SJCRH30 (cell line): ENCODE data around the gene CILP. TPM values are rescaled to one million over a fixed set of nuclear protein-coding genes. Genes with fewer than 3 reads are reported as not detected.
"Not testable (repeated sequence)": the region's sequence is repeated elsewhere in the genome, so short reads cannot be mapped to it uniquely, and the experiment has no call there.

Experiments
- DNase-seq, 2 experiments: peaks; one replicate each; pipeline ENCODE4 v3.0.0-alpha.2; 2015 to 2020
- H3K27ac ChIP-seq: fragments of 250-450 bp; sonication (Bioruptor Pico); 2 replicates; pipeline ENCODE4 v1.5.1; 2020; ENCODE audit warnings: mild to moderate bottlenecking, moderate library complexity
- H3K27me3 ChIP-seq: fragments of 250-450 bp; sonication (Bioruptor Pico); 2 replicates; pipeline ENCODE4 v1.5.1; 2020; ENCODE audit warnings: mild to moderate bottlenecking, moderate library complexity
- H3K36me3 ChIP-seq: fragments of 250-450 bp; sonication (Bioruptor Pico); 2 replicates; pipeline ENCODE4 v1.5.1; 2020; ENCODE audit warnings: mild to moderate bottlenecking, moderate library complexity
- H3K4me1 ChIP-seq: fragments of 250-450 bp; sonication (Bioruptor Pico); 2 replicates; pipeline ENCODE4 v1.5.1; 2020; ENCODE audit warnings: mild to moderate bottlenecking, moderate library complexity
- H3K4me3 ChIP-seq: fragments of 250-450 bp; sonication (Bioruptor Pico); 2 replicates; pipeline ENCODE4 v1.5.1; 2020; ENCODE audit warnings: mild to moderate bottlenecking, moderate library complexity
- H3K9me3 ChIP-seq: fragments of 250-450 bp; sonication (Bioruptor Pico); replicated peaks from 2 replicates; pipeline ENCODE4 v1.5.1; 2020; ENCODE audit warnings: mild to moderate bottlenecking, moderate library complexity
- total RNA-seq: library from RNA; depleted of rRNA; stranded (reverse); fragments of >200 nt; shearing (Covaris generic); gene quantifications from 2 replicates; pipeline ENCODE4 v1.2.3, GENCODE V29; 2014

The CILP gene
- total RNA-seq, 1 experiment from 2014 or later = not detected

DNA sequence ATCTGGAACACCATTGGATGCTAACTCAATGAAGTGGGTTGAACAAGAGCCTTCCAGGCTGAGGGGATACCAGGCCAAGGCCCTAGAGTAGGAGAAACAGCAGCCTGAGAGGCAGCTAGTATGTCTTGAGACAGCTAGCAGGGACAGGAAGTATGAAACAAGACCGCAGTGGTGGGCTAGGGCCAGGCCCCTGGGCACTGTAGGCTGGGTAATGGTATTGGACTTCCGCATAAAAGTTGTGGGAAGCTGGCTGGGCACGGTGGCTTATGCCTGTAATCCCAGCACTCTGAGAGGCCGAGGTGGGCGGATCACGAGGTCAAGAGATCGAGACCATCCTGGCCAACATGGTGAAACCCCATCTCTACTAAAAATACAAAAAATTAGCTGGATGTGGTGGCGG is 25.2 kb upstream of the CILP start:
- H3K4me1 ChIP-seq, DNase-seq, H3K9me3 ChIP-seq, H3K4me3 ChIP-seq, H3K27ac ChIP-seq, H3K36me3 ChIP-seq, H3K27me3 ChIP-seq: not testable (repeated sequence)

DNA sequence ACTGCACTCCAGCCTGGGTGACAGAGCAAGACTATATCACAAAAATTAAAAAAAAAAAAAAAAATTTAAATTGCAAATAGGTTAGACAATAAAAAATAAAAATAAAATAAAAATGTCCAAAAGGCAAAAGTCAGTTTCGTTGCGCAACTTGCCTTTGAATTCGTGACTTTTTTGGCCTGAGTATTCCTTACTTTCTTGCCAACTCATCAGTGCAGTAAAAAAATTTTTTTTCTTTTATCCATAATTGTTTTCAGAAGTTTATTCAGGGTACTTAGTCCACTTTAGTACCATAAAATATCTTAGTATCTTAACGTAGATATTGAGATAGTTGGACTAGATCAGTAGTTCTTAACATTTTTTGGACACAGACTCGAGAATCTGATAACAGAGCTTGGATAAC is 22.4 kb upstream of the CILP start:
- H3K27me3 ChIP-seq = no peaks in the 10 kb centered on the region
- no peak overlapping the region for H3K4me3 ChIP-seq
- H3K36me3 ChIP-seq = no peaks in the 10 kb centered on the region
- no peaks in the 10 kb centered on the region for H3K9me3 ChIP-seq
- no peak for DNase-seq
- H3K27ac ChIP-seq = no peak overlapping the region
- no peaks in the 10 kb centered on the region for H3K4me1 ChIP-seq

DNA sequence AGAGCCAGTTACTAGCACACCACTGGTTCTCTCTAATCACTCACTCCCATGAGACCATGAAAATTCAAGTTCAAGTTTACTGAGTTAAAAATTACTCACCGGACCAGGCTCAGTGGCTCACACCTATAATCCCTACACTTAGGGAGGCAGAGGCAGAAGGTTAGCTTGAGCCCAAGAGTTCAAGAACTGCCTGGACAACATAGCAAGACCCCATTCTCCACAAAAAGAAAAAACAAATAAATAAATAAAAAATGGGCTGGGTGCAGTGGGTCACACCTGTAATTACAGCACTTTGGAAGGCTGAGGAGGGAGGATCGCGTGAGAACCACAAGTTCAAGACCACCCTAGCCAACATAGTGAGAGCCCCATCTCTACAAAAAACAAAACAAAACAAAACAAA is 21.2 kb upstream of the CILP start:
- Histone ChIP-seq H3K27ac (no peak overlapping the region), H3K4me3 (no peak overlapping the region), H3K36me3 (no peaks in the 10 kb centered on the region), H3K9me3 (no peaks in the 10 kb centered on the region), H3K4me1 (no peaks in the 10 kb centered on the region), H3K27me3 (no peaks in the 10 kb centered on the region)
- no peak for DNase-seq

DNA sequence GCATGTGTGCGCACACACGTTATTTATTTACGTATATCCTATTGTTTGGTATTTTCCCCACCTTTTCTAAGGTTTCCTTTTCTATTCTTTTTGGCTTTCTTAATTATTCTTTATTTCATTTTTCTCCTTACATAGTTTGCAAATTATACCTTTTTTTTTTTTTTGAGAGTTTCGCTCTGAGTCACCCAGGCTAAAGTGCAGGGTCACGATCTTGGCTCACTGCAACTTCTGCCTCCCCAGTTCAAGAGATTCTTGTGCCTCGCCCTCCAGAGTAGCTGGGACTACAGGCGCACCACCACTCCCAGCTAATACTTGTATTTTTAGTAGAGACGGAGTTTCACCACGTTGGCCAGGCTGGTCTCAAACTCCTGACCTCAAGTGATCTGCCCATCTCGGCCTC is 20.0 kb upstream of the CILP start:
- no peaks in the 10 kb centered on the region for H3K9me3 ChIP-seq
- H3K27ac ChIP-seq = no peak overlapping the region
- H3K4me3 ChIP-seq = no peak overlapping the region
- no peaks in the 10 kb centered on the region for H3K36me3 ChIP-seq
- no peak for DNase-seq
- H3K27me3 ChIP-seq = no peaks in the 10 kb centered on the region
- H3K4me1 ChIP-seq = no peaks in the 10 kb centered on the region

DNA sequence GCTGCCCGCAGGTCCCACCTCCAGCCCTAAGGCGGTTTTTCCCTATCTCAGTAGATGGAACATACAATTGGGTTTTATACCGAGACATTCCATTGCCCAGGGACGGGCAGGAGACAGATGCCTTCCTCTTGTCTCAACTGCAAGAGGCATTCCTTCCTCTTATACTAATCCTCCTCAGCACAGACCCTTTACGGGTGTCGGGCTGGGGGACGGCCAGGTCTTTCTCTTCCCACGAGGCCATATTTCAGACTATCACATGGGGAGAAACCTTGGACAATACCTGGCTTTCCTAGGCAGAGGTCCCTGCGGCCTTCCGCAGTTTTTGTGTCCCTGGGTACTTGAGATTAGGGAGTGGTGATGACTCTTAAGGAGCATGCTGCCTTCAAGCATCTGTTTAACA is 15.6 kb upstream of the CILP start:
- H3K27me3 ChIP-seq, DNase-seq, H3K36me3 ChIP-seq, H3K4me1 ChIP-seq, H3K4me3 ChIP-seq, H3K27ac ChIP-seq, H3K9me3 ChIP-seq: not testable (repeated sequence)

DNA sequence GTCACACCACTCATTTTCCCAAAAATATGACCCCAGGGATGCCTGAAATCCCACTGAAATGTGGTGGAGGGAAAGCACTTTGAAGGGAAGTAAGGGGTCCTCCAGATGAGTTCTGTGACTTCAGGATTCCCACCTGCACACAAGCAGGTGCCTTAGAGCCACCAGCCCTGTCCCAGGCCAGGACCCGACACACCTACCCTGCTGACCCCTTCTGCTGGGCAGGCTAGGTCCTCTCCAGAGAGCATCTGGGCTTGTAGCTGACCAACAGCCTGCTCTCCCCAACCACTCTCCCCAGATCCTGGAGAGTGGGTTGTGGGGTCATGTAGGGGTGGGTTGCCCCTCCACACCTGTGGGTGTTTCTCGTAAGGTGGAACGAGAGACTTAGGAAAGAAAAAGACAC is 14.9 kb upstream of the CILP start:
- no peaks in the 10 kb centered on the region for H3K9me3 ChIP-seq
- H3K36me3 ChIP-seq = no peaks in the 10 kb centered on the region
- H3K27me3 ChIP-seq = no peaks in the 10 kb centered on the region
- no peak overlapping the region for H3K27ac ChIP-seq
- DNase-seq = no peak
- H3K4me1 ChIP-seq = peaks cover 7% of the 10 kb centered on the region
- no peak overlapping the region for H3K4me3 ChIP-seq

DNA sequence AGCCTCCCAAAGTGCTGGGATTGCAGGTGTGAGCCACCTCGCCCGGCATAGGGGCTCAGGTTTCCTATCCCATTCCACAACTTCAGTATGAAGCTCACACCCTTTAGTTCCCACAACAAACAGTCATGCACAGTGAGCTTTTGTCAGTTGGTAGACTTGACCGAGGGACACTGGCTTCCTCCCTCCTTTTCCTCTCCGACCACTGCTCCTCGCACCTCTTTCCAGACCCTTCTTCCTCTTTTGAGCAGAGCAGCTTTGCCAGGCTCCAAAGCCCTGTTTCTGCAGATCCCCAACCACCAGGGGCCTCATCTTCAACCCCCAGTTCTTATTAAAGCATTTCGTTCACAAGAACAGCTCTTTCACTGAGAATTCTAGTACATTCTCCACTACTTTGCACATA is 12.7 kb upstream of the CILP start:
- Histone ChIP-seq H3K36me3 (no peaks in the 10 kb centered on the region), H3K4me1 (peaks cover 7% of the 10 kb centered on the region), H3K27ac (no peak overlapping the region), H3K9me3 (no peaks in the 10 kb centered on the region), H3K4me3 (no peak overlapping the region), H3K27me3 (no peaks in the 10 kb centered on the region)
- DNase-seq = no peak

DNA sequence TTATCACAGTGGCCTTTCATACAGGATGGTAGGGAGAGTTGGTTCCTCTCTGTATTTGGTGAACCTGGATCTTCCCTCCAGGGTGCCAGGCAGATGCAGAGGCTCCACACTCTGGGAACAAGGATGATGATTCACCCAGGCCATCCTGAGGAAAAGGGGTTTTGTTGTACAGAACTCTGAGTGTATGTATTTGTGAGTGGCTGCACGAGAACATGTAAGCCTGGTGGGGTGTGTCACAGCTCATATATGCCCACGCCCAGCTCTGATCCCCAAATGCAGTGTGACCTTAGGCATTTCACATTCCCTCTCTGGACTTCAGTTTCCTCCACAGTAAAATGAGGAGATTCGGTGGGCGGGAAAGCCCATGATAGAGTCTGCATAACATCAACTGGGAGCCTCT is 11.6 kb upstream of the CILP start:
- Histone ChIP-seq H3K27ac (no peak overlapping the region), H3K4me3 (no peak overlapping the region), H3K4me1 (peaks cover 7% of the 10 kb centered on the region), H3K27me3 (no peaks in the 10 kb centered on the region), H3K9me3 (no peaks in the 10 kb centered on the region), H3K36me3 (no peaks in the 10 kb centered on the region)
- no peak for DNase-seq

DNA sequence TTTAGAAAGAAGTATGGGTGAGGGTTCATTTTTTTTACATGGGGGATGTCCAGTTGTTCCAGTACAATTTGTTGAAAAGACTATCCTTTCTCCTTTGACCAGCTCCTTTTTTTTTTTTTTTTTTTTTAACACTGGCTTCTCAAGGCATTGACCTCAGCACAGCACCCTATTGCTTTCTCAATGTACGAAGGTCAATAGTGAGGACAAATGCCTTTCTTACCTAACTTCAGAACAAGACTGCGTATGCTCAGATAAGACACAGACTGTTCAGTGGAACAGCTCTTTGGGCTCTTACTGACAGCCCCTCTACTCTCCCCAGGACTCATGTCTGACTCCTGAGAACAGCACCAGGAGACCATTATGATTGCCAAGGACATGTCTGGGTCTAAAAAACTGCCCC is 10.4 kb upstream of the CILP start:
- H3K27me3 ChIP-seq = no peaks in the 10 kb centered on the region
- no peak overlapping the region for H3K4me3 ChIP-seq
- H3K9me3 ChIP-seq = no peaks in the 10 kb centered on the region
- H3K27ac ChIP-seq = no peak overlapping the region
- DNase-seq = no peak
- no peaks in the 10 kb centered on the region for H3K36me3 ChIP-seq
- H3K4me1 ChIP-seq = peaks cover 7% of the 10 kb centered on the region

DNA sequence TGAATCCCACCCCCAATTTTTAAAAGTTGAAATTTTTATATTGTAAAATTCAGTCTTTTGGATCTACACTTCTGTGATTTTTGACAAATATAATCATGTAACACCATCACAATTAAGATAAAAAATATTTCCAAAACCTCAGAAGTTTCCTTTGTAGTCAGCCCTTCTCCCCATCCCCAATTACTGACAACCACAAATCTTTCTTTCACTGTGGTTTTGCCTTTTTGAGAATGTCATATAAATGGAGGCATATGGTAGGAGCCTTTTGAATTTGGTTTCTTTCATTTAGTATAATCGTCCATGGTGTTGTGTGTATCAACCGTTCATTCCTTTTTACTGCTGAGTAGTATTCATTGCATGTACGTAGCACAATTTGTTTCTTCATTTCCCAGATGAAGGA is 7.9 kb upstream of the CILP start:
- Histone ChIP-seq H3K4me1 (no peaks in the 10 kb centered on the region), H3K9me3 (no peaks in the 10 kb centered on the region), H3K27me3 (no peaks in the 10 kb centered on the region), H3K4me3 (no peak overlapping the region), H3K36me3 (no peaks in the 10 kb centered on the region), H3K27ac (no peak overlapping the region)
- no peak for DNase-seq

DNA sequence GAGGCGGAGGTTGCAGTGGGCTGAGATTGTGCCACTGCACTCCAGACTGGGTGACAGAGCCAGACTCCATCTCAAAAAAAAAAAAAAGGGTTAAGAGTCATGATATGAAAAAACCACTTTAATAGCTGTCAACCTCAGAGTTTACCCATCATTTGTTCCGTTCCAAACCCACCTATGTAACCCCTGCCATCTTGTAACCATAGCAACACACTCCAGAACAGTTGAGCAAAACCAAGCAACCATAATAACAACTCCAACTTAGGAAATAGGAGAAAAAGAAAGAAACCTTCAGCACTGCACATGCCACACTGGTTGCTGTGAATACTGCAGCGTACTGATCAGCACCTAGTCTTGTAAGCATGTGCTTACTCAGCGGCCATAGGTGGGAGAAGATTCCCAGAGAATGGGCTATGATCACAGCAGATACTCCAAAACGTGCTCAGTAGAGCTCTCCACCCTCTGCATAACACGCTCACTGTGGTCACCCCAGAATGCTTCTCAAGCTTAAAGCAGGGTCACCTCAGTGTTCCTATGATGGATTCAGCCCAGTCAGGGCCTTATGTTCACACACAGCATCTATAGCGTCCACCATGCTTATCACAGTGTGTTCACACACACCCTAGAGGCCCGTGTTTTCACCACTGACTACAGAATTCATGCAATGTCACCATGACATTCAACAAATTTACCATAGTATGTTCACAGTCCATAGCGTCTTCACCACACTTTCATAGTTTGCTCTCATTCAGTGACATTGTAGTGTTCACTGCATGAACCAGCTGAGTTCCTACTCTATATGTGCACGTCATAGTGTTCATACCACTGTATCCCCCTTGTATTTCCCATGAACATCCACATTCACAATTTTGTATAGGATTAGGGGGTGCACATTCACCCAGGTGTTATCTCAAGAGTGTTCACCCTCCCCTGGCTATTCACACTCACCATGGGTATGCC is 6.5 kb upstream of the CILP start:
- Histone ChIP-seq H3K27ac (no peak overlapping the region), H3K9me3 (no peaks in the 10 kb centered on the region), H3K4me3 (no peak overlapping the region), H3K36me3 (no peaks in the 10 kb centered on the region), H3K27me3 (no peaks in the 10 kb centered on the region), H3K4me1 (no peaks in the 10 kb centered on the region)
- no peak for DNase-seq

DNA sequence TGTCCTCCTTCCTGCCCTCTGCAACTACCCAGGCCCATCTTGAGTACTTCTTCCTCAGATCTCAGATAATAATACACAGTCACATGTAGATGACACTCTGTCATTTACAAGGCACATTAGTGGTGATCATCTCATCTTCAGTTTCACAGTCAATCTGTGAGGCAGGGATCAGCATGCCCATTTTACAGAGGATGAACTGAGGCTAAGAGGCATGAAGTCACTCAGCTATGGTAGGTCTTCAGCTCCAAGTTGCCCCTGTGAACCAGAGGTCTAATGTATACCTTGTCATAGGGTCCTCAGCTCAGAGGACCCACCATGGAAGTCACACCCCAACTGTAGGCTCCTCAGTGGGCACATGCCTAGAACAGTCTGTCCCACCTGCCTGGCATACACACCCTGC is 4.2 kb upstream of the CILP start:
- Histone ChIP-seq H3K4me1 (peaks cover 10% of the 10 kb centered on the region; the same call in 1 of the 2 replicates), H3K4me3 (no peak overlapping the region), H3K9me3 (no peaks in the 10 kb centered on the region), H3K36me3 (no peaks in the 10 kb centered on the region), H3K27ac (no peak overlapping the region), H3K27me3 (no peaks in the 10 kb centered on the region)
- no peak for DNase-seq

DNA sequence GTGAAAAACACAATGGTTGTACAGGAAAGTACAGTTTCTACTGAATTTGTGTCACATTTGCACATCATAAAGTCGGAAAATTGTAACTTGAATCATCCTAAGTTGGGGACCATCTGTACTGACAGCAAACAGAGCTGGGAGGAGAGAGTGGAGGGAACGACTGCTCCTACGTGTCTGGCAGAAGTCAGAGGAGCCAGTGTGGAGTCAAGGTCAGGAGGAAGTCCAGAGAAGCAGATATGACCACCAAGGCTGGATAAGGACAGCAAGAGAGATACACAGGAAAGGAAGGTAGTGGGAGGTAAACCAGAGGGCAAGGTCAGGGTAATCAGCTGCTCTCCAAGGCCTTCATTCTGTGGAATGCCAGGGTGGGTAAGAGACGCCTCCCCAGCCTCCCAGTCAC is 2.7 kb upstream of the CILP start:
- Histone ChIP-seq H3K4me1 (peaks cover 10% of the 10 kb centered on the region; the same call in 1 of the 2 replicates), H3K27me3 (no peaks in the 10 kb centered on the region), H3K9me3 (no peaks in the 10 kb centered on the region), H3K4me3 (no peak overlapping the region), H3K36me3 (no peaks in the 10 kb centered on the region), H3K27ac (no peak overlapping the region)
- DNase-seq = no peak

DNA sequence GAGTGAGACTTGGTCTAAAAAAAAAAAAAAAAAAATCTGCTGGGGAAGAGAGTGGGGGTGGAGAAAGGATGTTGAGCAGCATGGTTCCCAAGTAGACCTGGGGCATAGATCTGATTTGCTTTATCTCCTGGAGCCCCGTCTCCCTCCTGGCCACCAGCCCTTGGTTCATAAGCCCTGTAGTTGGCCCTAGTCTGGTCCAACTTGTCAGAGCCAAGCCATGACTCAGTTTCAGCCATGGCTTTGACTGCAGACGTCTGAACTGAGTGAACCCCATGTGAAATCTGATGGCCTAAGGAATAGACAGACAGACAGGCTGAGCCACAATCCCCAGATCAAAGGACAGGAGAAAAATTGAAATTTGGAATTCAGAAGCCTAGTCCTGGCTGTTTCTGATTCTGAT is 2.0 kb upstream of the CILP start:
- no peaks in the 10 kb centered on the region for H3K36me3 ChIP-seq
- no peak for DNase-seq
- H3K27me3 ChIP-seq = no peaks in the 10 kb centered on the region
- H3K27ac ChIP-seq = no peak overlapping the region
- no peak overlapping the region for H3K4me3 ChIP-seq
- H3K9me3 ChIP-seq = no peaks in the 10 kb centered on the region
- H3K4me1 ChIP-seq = peaks cover 10% of the 10 kb centered on the region; the same call in 1 of the 2 replicates

DNA sequence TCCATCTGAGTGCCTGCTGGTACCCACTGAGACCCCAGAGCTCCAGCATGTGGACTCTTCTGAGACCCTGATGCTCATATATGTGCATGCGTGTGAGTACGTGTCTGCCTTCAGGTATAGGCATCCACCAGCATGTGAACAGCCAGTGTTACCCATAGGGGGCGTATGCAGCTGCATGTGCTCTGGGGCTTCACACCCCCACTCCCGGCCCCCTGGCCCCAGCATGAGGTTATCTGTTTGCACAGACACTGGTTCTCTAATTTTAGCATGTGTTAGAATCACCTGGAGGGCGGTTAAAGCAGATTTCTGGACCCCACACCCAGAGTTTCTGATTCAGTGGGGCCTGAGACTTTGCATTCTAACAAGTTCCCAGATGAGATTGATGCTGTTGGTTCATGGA is 824 bp upstream of the CILP start:
- H3K4me1 ChIP-seq = peaks cover 10% of the 10 kb centered on the region; the same call in 1 of the 2 replicates
- H3K9me3 ChIP-seq = no peaks in the 10 kb centered on the region
- no peak overlapping the region for H3K27ac ChIP-seq
- no peaks in the 10 kb centered on the region for H3K27me3 ChIP-seq
- no peak overlapping the region for H3K4me3 ChIP-seq
- peak; percentile 28 to 55 for DNase-seq
- H3K36me3 ChIP-seq = no peaks in the 10 kb centered on the region

DNA sequence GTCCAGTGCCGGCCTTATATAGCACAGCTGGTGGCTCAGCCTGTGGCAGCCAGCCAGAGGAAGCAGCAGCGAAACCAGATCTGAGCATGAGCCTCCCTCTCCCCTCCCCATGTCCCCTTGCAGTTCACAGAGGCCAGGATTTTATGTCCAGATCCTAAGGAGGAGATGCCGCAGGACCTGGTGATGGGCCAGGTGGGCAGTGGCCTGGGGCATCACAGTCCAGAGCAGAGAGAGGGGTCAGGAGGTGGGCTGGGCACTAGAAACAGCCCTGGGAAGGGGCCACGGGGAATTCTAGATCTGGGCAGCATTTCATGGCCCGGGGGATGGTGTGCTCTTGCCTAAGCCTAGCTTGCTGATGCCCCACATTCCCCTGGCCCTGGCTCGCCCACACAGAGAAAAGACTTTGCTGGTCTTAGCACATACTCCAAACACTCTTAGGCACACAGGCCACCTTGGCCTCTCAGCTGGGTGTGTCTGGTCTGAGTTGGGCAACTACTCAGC is 259 bp upstream of the CILP start:
- Histone ChIP-seq H3K27me3 (no peaks in the 10 kb centered on the region), H3K4me3 (no peak overlapping the region), H3K36me3 (no peaks in the 10 kb centered on the region), H3K27ac (no peak overlapping the region), H3K4me1 (peaks cover 10% of the 10 kb centered on the region; the same call in 1 of the 2 replicates), H3K9me3 (no peaks in the 10 kb centered on the region)
- peak; percentile 78 to 87 for DNase-seq
